GM12878 (cell line): ENCODE results near the gene SCAMP4. TPM values are rescaled to one million over a fixed set of nuclear protein-coding genes. Genes with fewer than 3 reads are reported as not detected.

ENCODE experiments used
- CHD2 ChIP-seq: IDR thresholded peaks from 2 replicates; pipeline ENCODE4 v1.6.1; 2011; ENCODE audit warnings: low read depth, low read length, improper control_type of control experiment, borderline replicate concordance
- LARP7 ChIP-seq: fragments of 450-650 bp; IDR thresholded peaks from 2 replicates; pipeline ENCODE4 v1.6.1; 2017; ENCODE audit warnings: mild to moderate bottlenecking
- MEF2B ChIP-seq: fragments of 450-650 bp; IDR thresholded peaks from 2 replicates; pipeline ENCODE4 v1.6.1; 2018; ENCODE audit warnings: mild to moderate bottlenecking, moderate library complexity; ENCODE audit not compliant: partially characterized antibody, poor library complexity, severe bottlenecking
- MTA3 ChIP-seq: IDR thresholded peaks from 2 replicates; pipeline ENCODE4 v1.6.1; 2012; ENCODE audit warnings: low read length, inconsistent platforms, borderline replicate concordance
- NBN ChIP-seq: fragments of 450-650 bp; IDR thresholded peaks from 2 replicates; pipeline ENCODE4 v1.6.1; 2016
- RB1 ChIP-seq: fragments of 450-650 bp; formaldehyde crosslinking; IDR thresholded peaks from 2 replicates; pipeline ENCODE4 v1.6.1; 2017; ENCODE audit warnings: mild to moderate bottlenecking, borderline replicate concordance
- SIN3A ChIP-seq: IDR thresholded peaks from 2 replicates; pipeline ENCODE4 v1.6.1; 2012; ENCODE audit warnings: low read depth, low read length, improper control_type of control experiment
- SIX5 ChIP-seq: IDR thresholded peaks from 2 replicates; pipeline ENCODE4 v1.6.1; 2011; ENCODE audit warnings: mild to moderate bottlenecking, low read depth, low read length, moderate library complexity; ENCODE audit not compliant: severe bottlenecking
- SP1 ChIP-seq: IDR thresholded peaks from one replicate; pipeline ENCODE4 v1.6.1; 2011; ENCODE audit warnings: low read depth, low read length
- ZNF207 ChIP-seq: fragments of 450-650 bp; IDR thresholded peaks from 2 replicates; pipeline ENCODE4 v1.6.1; 2014; ENCODE audit warnings: antibody characterized with exemption, mild to moderate bottlenecking, borderline replicate concordance
- ZNF24 ChIP-seq: fragments of 450-650 bp; IDR thresholded peaks from 2 replicates; pipeline ENCODE4 v1.6.1; 2017; ENCODE audit warnings: antibody characterized with exemption, mild to moderate bottlenecking
- ZNF384 ChIP-seq: IDR thresholded peaks from 2 replicates; pipeline ENCODE4 v1.6.1; 2012; ENCODE audit warnings: low read depth, mild to moderate bottlenecking, low read length, improper control_type of control experiment, borderline replicate concordance
- ZSCAN29 ChIP-seq: fragments of 450-650 bp; IDR thresholded peaks from 2 replicates; pipeline ENCODE4 v1.6.1; 2017; ENCODE audit warnings: mild to moderate bottlenecking, moderate library complexity
- ZZZ3 ChIP-seq: IDR thresholded peaks from 2 replicates; pipeline ENCODE4 v1.6.1; 2011; ENCODE audit warnings: low read depth; ENCODE audit not compliant: control insufficient read depth, insufficient read length
- polyA plus RNA-seq, 11 experiments: library from polyadenylated mRNA; depleted of rRNA in 4 of 11; unstranded in 6 of 11; stranded (reverse) in 5 of 11; fragments of >200 nt; fragmentation: Nextera tagmentation in 4 of 11; fragmentation: Illumina TruSeq in 1 of 11; extraction: Ambion mirVana in 4 of 11; extraction: Trizol in 1 of 11; gene quantifications; 1 replicate in 1 of 11; 2 replicates in 10 of 11; pipeline versions ENCODE4 v1.2.1 to v1.2.3, GENCODE V29; 2011 to 2016; ENCODE audit warnings: inconsistent platforms in 2 of 11, missing spikeins in 2 of 11, low read depth in 1 of 11
- total RNA-seq, 4 experiments: library from RNA; depleted of rRNA in 3 of 4; stranded (reverse); fragments of >200 nt in 3 of 4; fragmentation: Illumina TruSeq in 1 of 4; extraction: Trizol in 1 of 4; gene quantifications; 2 replicates each; pipeline versions ENCODE4 v1.2.1 to v1.2.3, GENCODE V29; 2013 to 2021
- TF ChIP-seq, protein P1 (sequence below): IDR thresholded peaks from 2 replicates; pipeline ENCODE4 v1.6.1; 2012; ENCODE audit warnings: mild to moderate bottlenecking, low read depth, low read length
- TF ChIP-seq, protein P2 (sequence below): fragments of 450-650 bp; IDR thresholded peaks from 2 replicates; pipeline ENCODE4 v1.6.1; 2018; ENCODE audit warnings: borderline replicate concordance, mild to moderate bottlenecking; ENCODE audit not compliant: partially characterized antibody
- TF ChIP-seq, protein P3 (sequence below): IDR thresholded peaks from 2 replicates; pipeline ENCODE4 v1.6.1; 2011; ENCODE audit warnings: borderline replicate concordance, low read depth, mild to moderate bottlenecking, moderate library complexity, mixed read lengths, low read length; ENCODE audit not compliant: insufficient read depth; ENCODE audit errors: extremely low read length
- TF ChIP-seq, protein P4 (sequence below): fragments of 450-650 bp; IDR thresholded peaks from 2 replicates; pipeline ENCODE4 v1.6.1; 2017; ENCODE audit warnings: mild to moderate bottlenecking
- TF ChIP-seq, protein P5 (sequence below): fragments of 450-650 bp; IDR thresholded peaks from 2 replicates; pipeline ENCODE4 v1.6.1; 2016; ENCODE audit warnings: mild to moderate bottlenecking

The SCAMP4 gene
- total and polyA plus RNA-seq, 10 of the 15 experiments (the other 5 are each of a cell fraction or from before 2014, with no cell fraction given): 0.63 to 34.7 (median 12.8) TPM

DNA sequence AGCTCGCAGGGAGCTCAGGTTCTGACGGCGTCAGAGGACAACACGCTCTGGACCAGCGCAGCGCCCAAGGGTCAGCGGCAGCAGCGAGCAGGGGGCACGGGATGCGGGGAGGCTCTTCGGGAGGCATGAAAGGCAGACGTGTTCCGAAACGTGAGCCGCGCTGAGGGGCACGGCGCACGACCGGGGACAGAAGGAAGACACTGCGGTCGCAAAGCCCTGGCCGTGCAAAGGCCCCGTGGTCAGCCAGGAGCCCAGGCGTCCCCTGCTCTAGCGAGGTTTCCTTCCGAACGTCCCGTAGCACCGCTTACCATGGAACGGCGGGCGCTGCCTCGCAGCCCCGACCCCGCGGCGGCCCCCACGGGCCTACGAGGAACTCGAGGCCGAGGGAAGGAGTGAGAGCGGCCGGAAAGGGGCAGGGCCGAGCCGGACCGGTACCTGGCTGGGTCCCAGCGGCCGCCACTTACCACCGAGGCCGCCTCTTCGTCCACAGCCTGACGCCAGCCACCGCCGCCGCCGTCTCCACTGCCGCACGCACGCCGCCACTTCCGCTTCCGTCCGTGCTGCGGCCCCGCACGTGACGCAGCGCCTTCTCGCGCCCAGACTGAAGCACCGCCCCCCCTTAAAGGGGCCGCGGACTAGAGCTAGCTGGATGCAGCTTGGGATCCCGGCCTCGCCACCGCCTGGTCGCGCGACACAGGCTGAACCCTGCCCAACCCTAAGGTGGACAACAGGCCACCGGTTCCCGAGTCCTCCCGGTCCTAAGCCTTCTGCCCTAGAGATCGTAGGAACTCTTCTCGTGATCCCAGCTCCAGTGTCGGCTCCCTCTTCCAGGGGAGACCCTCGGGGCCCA is 29.3 kb upstream of the SCAMP4 start (continued):
- TF ChIP-seq, protein P1, sequence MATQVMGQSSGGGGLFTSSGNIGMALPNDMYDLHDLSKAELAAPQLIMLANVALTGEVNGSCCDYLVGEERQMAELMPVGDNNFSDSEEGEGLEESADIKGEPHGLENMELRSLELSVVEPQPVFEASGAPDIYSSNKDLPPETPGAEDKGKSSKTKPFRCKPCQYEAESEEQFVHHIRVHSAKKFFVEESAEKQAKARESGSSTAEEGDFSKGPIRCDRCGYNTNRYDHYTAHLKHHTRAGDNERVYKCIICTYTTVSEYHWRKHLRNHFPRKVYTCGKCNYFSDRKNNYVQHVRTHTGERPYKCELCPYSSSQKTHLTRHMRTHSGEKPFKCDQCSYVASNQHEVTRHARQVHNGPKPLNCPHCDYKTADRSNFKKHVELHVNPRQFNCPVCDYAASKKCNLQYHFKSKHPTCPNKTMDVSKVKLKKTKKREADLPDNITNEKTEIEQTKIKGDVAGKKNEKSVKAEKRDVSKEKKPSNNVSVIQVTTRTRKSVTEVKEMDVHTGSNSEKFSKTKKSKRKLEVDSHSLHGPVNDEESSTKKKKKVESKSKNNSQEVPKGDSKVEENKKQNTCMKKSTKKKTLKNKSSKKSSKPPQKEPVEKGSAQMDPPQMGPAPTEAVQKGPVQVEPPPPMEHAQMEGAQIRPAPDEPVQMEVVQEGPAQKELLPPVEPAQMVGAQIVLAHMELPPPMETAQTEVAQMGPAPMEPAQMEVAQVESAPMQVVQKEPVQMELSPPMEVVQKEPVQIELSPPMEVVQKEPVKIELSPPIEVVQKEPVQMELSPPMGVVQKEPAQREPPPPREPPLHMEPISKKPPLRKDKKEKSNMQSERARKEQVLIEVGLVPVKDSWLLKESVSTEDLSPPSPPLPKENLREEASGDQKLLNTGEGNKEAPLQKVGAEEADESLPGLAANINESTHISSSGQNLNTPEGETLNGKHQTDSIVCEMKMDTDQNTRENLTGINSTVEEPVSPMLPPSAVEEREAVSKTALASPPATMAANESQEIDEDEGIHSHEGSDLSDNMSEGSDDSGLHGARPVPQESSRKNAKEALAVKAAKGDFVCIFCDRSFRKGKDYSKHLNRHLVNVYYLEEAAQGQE: no peak
- TF ChIP-seq SP1: peak; percentile 80
- no peak for TF ChIP-seq SIX5
- no peak for TF ChIP-seq ZNF24
- no peak for TF ChIP-seq ZSCAN29
- TF ChIP-seq ZZZ3: no peak
- TF ChIP-seq, protein P2, sequence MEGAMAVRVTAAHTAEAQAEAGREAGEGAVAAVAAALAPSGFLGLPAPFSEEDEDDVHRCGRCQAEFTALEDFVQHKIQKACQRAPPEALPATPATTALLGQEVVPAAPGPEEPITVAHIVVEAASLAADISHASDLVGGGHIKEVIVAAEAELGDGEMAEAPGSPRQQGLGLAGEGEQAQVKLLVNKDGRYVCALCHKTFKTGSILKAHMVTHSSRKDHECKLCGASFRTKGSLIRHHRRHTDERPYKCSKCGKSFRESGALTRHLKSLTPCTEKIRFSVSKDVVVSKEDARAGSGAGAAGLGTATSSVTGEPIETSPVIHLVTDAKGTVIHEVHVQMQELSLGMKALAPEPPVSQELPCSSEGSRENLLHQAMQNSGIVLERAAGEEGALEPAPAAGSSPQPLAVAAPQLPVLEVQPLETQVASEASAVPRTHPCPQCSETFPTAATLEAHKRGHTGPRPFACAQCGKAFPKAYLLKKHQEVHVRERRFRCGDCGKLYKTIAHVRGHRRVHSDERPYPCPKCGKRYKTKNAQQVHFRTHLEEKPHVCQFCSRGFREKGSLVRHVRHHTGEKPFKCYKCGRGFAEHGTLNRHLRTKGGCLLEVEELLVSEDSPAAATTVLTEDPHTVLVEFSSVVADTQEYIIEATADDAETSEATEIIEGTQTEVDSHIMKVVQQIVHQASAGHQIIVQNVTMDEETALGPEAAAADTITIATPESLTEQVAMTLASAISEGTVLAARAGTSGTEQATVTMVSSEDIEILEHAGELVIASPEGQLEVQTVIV: peak; percentile 76
- peak; percentile 72 for TF ChIP-seq CHD2
- TF ChIP-seq SIN3A: peak; percentile 30; the same call in 1 of the 2 replicates
- TF ChIP-seq, protein P3, sequence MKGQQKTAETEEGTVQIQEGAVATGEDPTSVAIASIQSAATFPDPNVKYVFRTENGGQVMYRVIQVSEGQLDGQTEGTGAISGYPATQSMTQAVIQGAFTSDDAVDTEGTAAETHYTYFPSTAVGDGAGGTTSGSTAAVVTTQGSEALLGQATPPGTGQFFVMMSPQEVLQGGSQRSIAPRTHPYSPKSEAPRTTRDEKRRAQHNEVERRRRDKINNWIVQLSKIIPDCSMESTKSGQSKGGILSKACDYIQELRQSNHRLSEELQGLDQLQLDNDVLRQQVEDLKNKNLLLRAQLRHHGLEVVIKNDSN: peak; percentile 99
- no peak for TF ChIP-seq ZNF384
- TF ChIP-seq, protein P4, sequence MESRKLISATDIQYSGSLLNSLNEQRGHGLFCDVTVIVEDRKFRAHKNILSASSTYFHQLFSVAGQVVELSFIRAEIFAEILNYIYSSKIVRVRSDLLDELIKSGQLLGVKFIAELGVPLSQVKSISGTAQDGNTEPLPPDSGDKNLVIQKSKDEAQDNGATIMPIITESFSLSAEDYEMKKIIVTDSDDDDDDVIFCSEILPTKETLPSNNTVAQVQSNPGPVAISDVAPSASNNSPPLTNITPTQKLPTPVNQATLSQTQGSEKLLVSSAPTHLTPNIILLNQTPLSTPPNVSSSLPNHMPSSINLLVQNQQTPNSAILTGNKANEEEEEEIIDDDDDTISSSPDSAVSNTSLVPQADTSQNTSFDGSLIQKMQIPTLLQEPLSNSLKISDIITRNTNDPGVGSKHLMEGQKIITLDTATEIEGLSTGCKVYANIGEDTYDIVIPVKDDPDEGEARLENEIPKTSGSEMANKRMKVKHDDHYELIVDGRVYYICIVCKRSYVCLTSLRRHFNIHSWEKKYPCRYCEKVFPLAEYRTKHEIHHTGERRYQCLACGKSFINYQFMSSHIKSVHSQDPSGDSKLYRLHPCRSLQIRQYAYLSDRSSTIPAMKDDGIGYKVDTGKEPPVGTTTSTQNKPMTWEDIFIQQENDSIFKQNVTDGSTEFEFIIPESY: no peak
- TF ChIP-seq RB1: peak; percentile 91
- TF ChIP-seq NBN: 0 out of 2 replicates have a peak, but pooled peaks have one; percentile 45
- no peak; the same call in 1 of the 2 replicates for TF ChIP-seq MTA3
- TF ChIP-seq, protein P5, sequence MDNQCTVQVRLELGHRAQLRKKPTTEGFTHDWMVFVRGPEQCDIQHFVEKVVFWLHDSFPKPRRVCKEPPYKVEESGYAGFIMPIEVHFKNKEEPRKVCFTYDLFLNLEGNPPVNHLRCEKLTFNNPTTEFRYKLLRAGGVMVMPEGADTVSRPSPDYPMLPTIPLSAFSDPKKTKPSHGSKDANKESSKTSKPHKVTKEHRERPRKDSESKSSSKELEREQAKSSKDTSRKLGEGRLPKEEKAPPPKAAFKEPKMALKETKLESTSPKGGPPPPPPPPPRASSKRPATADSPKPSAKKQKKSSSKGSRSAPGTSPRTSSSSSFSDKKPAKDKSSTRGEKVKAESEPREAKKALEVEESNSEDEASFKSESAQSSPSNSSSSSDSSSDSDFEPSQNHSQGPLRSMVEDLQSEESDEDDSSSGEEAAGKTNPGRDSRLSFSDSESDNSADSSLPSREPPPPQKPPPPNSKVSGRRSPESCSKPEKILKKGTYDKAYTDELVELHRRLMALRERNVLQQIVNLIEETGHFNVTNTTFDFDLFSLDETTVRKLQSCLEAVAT: no peak
- no peak for TF ChIP-seq MEF2B
- peak; percentile 92 for TF ChIP-seq LARP7
- no peak for TF ChIP-seq ZNF207
